WTC11 (cell line): ENCODE data around the gene KLHL26. TPM values are rescaled to one million over a fixed set of nuclear protein-coding genes. Genes with fewer than 3 reads are reported as not detected.

ENCODE experiments used
- CREB1 ChIP-seq: sonication (generic); formaldehyde crosslinking; IDR thresholded peaks from 2 replicates; pipeline ENCODE4 v1.8.0; 2023; ENCODE audit warnings: mild to moderate bottlenecking, missing genetic modification reagents
- CTCF ChIP-seq: fragments of 200-600 bp; IDR thresholded peaks from 2 replicates; pipeline ENCODE4 v1.8.0; 2022; ENCODE audit warnings: antibody characterized with exemption
- ELF4 ChIP-seq: sonication (generic); formaldehyde crosslinking; IDR thresholded peaks from 2 replicates; pipeline ENCODE4 v1.8.1; 2022; ENCODE audit warnings: low read depth, mild to moderate bottlenecking, moderate library complexity, missing genetic modification reagents
- EMX1 ChIP-seq: fragments of 250-450 bp; sonication (Bioruptor Pico); IDR thresholded peaks from 2 replicates; pipeline ENCODE4 v1.8.0; 2021; ENCODE audit warnings: mild to moderate bottlenecking
- FOXJ3 ChIP-seq: sonication (generic); formaldehyde crosslinking; IDR thresholded peaks from 2 replicates; pipeline ENCODE4 v1.9.0; 2021; ENCODE audit warnings: missing genetic modification reagents, mild to moderate bottlenecking, borderline replicate concordance
- FOXK1 ChIP-seq: sonication (generic); formaldehyde crosslinking; IDR thresholded peaks from 2 replicates; pipeline ENCODE4 v1.8.0; 2022; ENCODE audit warnings: mild to moderate bottlenecking, moderate library complexity, missing genetic modification reagents
- HMGA2 ChIP-seq: fragments of 250-450 bp; sonication (Bioruptor Pico); IDR thresholded peaks from 2 replicates; pipeline ENCODE4 v1.4.0; 2021; ENCODE audit warnings: mild to moderate bottlenecking, moderate library complexity
- HMGXB4 ChIP-seq: sonication (generic); formaldehyde crosslinking; IDR thresholded peaks from 2 replicates; pipeline ENCODE4 v1.8.1; 2023; ENCODE audit warnings: mild to moderate bottlenecking, moderate library complexity, missing genetic modification reagents
- IRF2 ChIP-seq: sonication (generic); formaldehyde crosslinking; IDR thresholded peaks from 2 replicates; pipeline ENCODE4 v1.8.0; 2022; ENCODE audit warnings: low read depth, missing genetic modification reagents, borderline replicate concordance
- JUN ChIP-seq: sonication (generic); formaldehyde crosslinking; IDR thresholded peaks from 2 replicates; pipeline ENCODE4 v1.8.0; 2023; ENCODE audit warnings: mild to moderate bottlenecking, missing genetic modification reagents
- KAT7 ChIP-seq: sonication (generic); formaldehyde crosslinking; IDR thresholded peaks from 2 replicates; pipeline ENCODE4 v1.8.1; 2023; ENCODE audit warnings: missing genetic modification reagents, mild to moderate bottlenecking, borderline replicate concordance
- NFATC4 ChIP-seq: fragments of 250-450 bp; sonication (Bioruptor Pico); IDR thresholded peaks from 2 replicates; pipeline ENCODE4 v1.9.0; 2021; ENCODE audit warnings: mild to moderate bottlenecking
- NFYB ChIP-seq: sonication (generic); formaldehyde crosslinking; conservative IDR thresholded peaks from 2 replicates; pipeline ENCODE4 v1.8.0; 2022; ENCODE audit warnings: low read depth, missing genetic modification reagents
- NR2C2 ChIP-seq: sonication (generic); formaldehyde crosslinking; IDR thresholded peaks from 2 replicates; pipeline ENCODE4 v1.8.0; 2022; ENCODE audit warnings: mild to moderate bottlenecking, missing genetic modification reagents
- OVOL2 ChIP-seq: fragments of 250-450 bp; sonication (Bioruptor Pico); IDR thresholded peaks from 2 replicates; pipeline ENCODE4 v1.9.0; 2021; ENCODE audit warnings: mild to moderate bottlenecking, borderline replicate concordance
- RELA ChIP-seq: sonication (generic); formaldehyde crosslinking; IDR thresholded peaks from 2 replicates; pipeline ENCODE4 v1.8.1; 2022; ENCODE audit warnings: missing genetic modification reagents, mild to moderate bottlenecking, borderline replicate concordance
- RORB ChIP-seq: fragments of 250-450 bp; sonication (Bioruptor Pico); IDR thresholded peaks from 2 replicates; pipeline ENCODE4 v1.9.0; 2021; ENCODE audit warnings: mild to moderate bottlenecking
- SOX15 ChIP-seq: fragments of 250-450 bp; sonication (Bioruptor Pico); IDR thresholded peaks from 2 replicates; pipeline ENCODE4 v1.9.0; 2021; ENCODE audit warnings: mild to moderate bottlenecking
- TCF7 ChIP-seq: sonication (generic); formaldehyde crosslinking; IDR thresholded peaks from 2 replicates; pipeline ENCODE4 v1.8.0; 2022; ENCODE audit warnings: mild to moderate bottlenecking, low read depth, missing genetic modification reagents, moderate library complexity
- TEAD4 ChIP-seq: sonication (generic); formaldehyde crosslinking; IDR thresholded peaks from 2 replicates; pipeline ENCODE4 v1.8.0; 2022; ENCODE audit warnings: mild to moderate bottlenecking, missing genetic modification reagents
- TP53 ChIP-seq: sonication (generic); formaldehyde crosslinking; IDR thresholded peaks from 2 replicates; pipeline ENCODE4 v1.8.1; 2023; ENCODE audit warnings: mild to moderate bottlenecking, missing genetic modification reagents
- ZBTB21 ChIP-seq: sonication (generic); formaldehyde crosslinking; IDR thresholded peaks from 2 replicates; pipeline ENCODE4 v1.8.1; 2023; ENCODE audit warnings: mild to moderate bottlenecking, missing genetic modification reagents, borderline replicate concordance
- ZNF263 ChIP-seq: sonication (generic); formaldehyde crosslinking; IDR thresholded peaks from 2 replicates; pipeline ENCODE4 v1.8.1; 2022; ENCODE audit warnings: low read depth, mild to moderate bottlenecking, moderate library complexity, missing genetic modification reagents
- ZNF396 ChIP-seq: fragments of 250-450 bp; sonication (Bioruptor Pico); IDR thresholded peaks from 2 replicates; pipeline ENCODE4 v1.8.0; 2021; ENCODE audit warnings: mild to moderate bottlenecking, moderate library complexity, borderline replicate concordance
- ZNF416 ChIP-seq: fragments of 250-450 bp; sonication (Bioruptor Pico); IDR thresholded peaks from 2 replicates; pipeline ENCODE4 v1.9.0; 2021; ENCODE audit warnings: mild to moderate bottlenecking, inconsistent platforms
- ZNF423 ChIP-seq: fragments of 250-450 bp; sonication (Bioruptor Pico); IDR thresholded peaks from 2 replicates; pipeline ENCODE4 v2.1.2; 2022; ENCODE audit warnings: mild to moderate bottlenecking, moderate library complexity
- total RNA-seq: library from RNA; stranded (reverse); gene quantifications from 3 replicates; pipeline ENCODE4 v1.2.3, GENCODE V29; 2021
- TF ChIP-seq, protein P1 (sequence below): sonication (generic); formaldehyde crosslinking; IDR thresholded peaks from 2 replicates; pipeline ENCODE4 v1.8.1; 2022; ENCODE audit warnings: mild to moderate bottlenecking, moderate library complexity, missing genetic modification reagents
- TF ChIP-seq, protein P2 (sequence below): sonication (generic); formaldehyde crosslinking; IDR thresholded peaks from 2 replicates; pipeline ENCODE4 v1.8.1; 2023; ENCODE audit warnings: mild to moderate bottlenecking, missing genetic modification reagents
- TF ChIP-seq, protein P3 (sequence below): sonication (generic); formaldehyde crosslinking; IDR thresholded peaks from 2 replicates; pipeline ENCODE4 v1.8.1; 2022; ENCODE audit warnings: mild to moderate bottlenecking, missing genetic modification reagents, moderate library complexity, borderline replicate concordance
- TF ChIP-seq, protein P4 (sequence below): fragments of 250-450 bp; sonication (Bioruptor Pico); IDR thresholded peaks from 2 replicates; pipeline ENCODE4 v1.9.0; 2021; ENCODE audit warnings: mild to moderate bottlenecking, borderline replicate concordance

Gene KLHL26
- total RNA-seq, 1 experiment from 2014 or later = 13.1 TPM

DNA sequence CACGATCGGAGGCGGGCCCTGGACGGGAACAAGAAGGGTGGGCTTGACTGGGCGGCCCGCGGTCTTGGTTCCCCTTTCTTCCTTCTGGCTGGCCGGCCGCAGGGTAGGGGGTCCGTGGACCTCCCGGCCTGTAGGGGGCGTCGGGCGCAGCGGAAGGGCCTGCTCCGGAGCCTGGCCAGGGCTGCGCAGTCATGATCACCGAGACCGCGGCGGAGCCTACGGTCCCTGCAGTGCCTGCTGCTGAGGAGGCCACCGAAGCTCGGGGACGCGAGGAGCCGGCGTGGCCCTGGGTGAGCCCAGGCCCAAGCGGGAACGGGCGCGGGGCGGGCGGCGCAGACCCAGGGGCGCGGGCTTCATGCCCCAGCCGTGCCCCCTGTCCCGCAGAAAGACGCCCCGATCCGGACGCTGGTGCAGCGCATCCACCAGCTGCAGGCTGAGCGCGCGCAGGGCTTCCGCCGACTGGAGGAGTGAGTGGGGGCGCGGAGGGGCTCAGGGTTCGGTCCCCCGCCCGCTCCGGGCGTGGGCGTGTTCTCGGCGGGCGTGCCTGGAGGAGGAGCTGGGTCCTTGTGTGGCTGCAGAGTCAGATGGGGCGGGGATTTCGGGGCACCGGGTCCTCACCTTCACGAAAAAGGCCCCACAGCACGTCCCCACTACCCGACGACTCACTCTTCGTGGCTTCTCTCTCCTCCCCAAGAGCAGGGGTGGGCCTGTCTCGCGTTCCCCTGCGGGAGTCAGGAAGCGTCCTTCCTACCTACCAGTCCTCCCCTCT is 48.0 kb upstream of the KLHL26 start, which contains the start of gene REX1BD (continued):
- no peak for TF ChIP-seq RORB (CRISPR knock-in tag)
- TF ChIP-seq, protein P1, sequence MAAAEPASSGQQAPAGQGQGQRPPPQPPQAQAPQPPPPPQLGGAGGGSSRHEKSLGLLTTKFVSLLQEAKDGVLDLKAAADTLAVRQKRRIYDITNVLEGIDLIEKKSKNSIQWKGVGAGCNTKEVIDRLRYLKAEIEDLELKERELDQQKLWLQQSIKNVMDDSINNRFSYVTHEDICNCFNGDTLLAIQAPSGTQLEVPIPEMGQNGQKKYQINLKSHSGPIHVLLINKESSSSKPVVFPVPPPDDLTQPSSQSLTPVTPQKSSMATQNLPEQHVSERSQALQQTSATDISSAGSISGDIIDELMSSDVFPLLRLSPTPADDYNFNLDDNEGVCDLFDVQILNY (CRISPR knock-in tag) = peak; percentile 90; the same call in 1 of the 2 replicates
- TF ChIP-seq ZNF423 (CRISPR knock-in tag) = peak; percentile 25; the same call in 1 of the 2 replicates
- peak; percentile 82 for TF ChIP-seq TP53 (CRISPR knock-in tag)
- peak; percentile 94 for TF ChIP-seq ZBTB21 (CRISPR knock-in tag)
- peak; percentile 85 for TF ChIP-seq CTCF
- no peak for TF ChIP-seq SOX15 (CRISPR knock-in tag)
- TF ChIP-seq NFYB (CRISPR knock-in tag) = no peak
- 0 out of 2 replicates have a peak, but pooled peaks have one; percentile 39 for TF ChIP-seq NR2C2 (CRISPR knock-in tag)
- peak; percentile 53; the same call in 1 of the 2 replicates for TF ChIP-seq ZNF263
- TF ChIP-seq CREB1 (CRISPR knock-in tag) = no peak
- no peak for TF ChIP-seq RELA (CRISPR knock-in tag)
- TF ChIP-seq ZNF396 (CRISPR knock-in tag) = no peak
- TF ChIP-seq KAT7 (CRISPR knock-in tag) = peak; percentile 81; the same call in 1 of the 2 replicates
- TF ChIP-seq HMGXB4 = peak; percentile 99
- TF ChIP-seq OVOL2 = no peak
- TF ChIP-seq IRF2 = no peak
- no peak for TF ChIP-seq EMX1 (CRISPR knock-in tag)
- TF ChIP-seq FOXK1 (CRISPR knock-in tag) = peak; percentile 82
- no peak for TF ChIP-seq HMGA2 (CRISPR knock-in tag)
- TF ChIP-seq ELF4 (CRISPR knock-in tag) = peak; percentile 91; the same call in 1 of the 2 replicates
- no peak for TF ChIP-seq NFATC4 (CRISPR knock-in tag)
- TF ChIP-seq, protein P2, sequence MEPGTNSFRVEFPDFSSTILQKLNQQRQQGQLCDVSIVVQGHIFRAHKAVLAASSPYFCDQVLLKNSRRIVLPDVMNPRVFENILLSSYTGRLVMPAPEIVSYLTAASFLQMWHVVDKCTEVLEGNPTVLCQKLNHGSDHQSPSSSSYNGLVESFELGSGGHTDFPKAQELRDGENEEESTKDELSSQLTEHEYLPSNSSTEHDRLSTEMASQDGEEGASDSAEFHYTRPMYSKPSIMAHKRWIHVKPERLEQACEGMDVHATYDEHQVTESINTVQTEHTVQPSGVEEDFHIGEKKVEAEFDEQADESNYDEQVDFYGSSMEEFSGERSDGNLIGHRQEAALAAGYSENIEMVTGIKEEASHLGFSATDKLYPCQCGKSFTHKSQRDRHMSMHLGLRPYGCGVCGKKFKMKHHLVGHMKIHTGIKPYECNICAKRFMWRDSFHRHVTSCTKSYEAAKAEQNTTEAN (CRISPR knock-in tag) = peak; percentile 90
- TF ChIP-seq JUN (CRISPR knock-in tag) = peak; percentile 88
- no peak for TF ChIP-seq ZNF416 (CRISPR knock-in tag)
- peak; percentile 84; the same call in 1 of the 2 replicates for TF ChIP-seq TCF7 (CRISPR knock-in tag)
- no peak for TF ChIP-seq FOXJ3 (CRISPR knock-in tag)
- TF ChIP-seq, protein P3, sequence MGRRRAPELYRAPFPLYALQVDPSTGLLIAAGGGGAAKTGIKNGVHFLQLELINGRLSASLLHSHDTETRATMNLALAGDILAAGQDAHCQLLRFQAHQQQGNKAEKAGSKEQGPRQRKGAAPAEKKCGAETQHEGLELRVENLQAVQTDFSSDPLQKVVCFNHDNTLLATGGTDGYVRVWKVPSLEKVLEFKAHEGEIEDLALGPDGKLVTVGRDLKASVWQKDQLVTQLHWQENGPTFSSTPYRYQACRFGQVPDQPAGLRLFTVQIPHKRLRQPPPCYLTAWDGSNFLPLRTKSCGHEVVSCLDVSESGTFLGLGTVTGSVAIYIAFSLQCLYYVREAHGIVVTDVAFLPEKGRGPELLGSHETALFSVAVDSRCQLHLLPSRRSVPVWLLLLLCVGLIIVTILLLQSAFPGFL (CRISPR knock-in tag) = no peak
- TF ChIP-seq, protein P4, sequence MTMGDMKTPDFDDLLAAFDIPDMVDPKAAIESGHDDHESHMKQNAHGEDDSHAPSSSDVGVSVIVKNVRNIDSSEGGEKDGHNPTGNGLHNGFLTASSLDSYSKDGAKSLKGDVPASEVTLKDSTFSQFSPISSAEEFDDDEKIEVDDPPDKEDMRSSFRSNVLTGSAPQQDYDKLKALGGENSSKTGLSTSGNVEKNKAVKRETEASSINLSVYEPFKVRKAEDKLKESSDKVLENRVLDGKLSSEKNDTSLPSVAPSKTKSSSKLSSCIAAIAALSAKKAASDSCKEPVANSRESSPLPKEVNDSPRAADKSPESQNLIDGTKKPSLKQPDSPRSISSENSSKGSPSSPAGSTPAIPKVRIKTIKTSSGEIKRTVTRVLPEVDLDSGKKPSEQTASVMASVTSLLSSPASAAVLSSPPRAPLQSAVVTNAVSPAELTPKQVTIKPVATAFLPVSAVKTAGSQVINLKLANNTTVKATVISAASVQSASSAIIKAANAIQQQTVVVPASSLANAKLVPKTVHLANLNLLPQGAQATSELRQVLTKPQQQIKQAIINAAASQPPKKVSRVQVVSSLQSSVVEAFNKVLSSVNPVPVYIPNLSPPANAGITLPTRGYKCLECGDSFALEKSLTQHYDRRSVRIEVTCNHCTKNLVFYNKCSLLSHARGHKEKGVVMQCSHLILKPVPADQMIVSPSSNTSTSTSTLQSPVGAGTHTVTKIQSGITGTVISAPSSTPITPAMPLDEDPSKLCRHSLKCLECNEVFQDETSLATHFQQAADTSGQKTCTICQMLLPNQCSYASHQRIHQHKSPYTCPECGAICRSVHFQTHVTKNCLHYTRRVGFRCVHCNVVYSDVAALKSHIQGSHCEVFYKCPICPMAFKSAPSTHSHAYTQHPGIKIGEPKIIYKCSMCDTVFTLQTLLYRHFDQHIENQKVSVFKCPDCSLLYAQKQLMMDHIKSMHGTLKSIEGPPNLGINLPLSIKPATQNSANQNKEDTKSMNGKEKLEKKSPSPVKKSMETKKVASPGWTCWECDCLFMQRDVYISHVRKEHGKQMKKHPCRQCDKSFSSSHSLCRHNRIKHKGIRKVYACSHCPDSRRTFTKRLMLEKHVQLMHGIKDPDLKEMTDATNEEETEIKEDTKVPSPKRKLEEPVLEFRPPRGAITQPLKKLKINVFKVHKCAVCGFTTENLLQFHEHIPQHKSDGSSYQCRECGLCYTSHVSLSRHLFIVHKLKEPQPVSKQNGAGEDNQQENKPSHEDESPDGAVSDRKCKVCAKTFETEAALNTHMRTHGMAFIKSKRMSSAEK (CRISPR knock-in tag) = no peak
- TF ChIP-seq TEAD4 = no peak
